GM18505 (cell line): ENCODE measurements around the gene DST.

Experiments used
- ATAC-seq: cut with Tn5 transposase; IDR thresholded peaks from one replicate; pipeline ENCODE4 v1.9.1; 2021; ENCODE audit not compliant: unreplicated experiment
- POLR2A ChIP-seq: IDR thresholded peaks from 4 replicates; pipeline ENCODE4 v1.6.1; 2011; ENCODE audit warnings: borderline replicate concordance; ENCODE audit not compliant: insufficient read depth, insufficient read length; ENCODE audit errors: extremely low read depth

The DST gene

GRCh38 chr6:56525974-56526789 is 116.5 kb downstream of the DST start:
- TF ChIP-seq POLR2A, result no peak
- no peak for ATAC-seq

- TF ChIP-seq POLR2A, result no peak
- ATAC-seq, result no peak
These were observed 117.6 kb downstream of the DST start for GRCh38 chr6:56524891-56525703.

GRCh38 chr6:56522495-56523270 is 120.0 kb downstream of the DST start:
- TF ChIP-seq POLR2A, result no peak
- ATAC-seq, result no peak

- TF ChIP-seq POLR2A, result no peak
- ATAC-seq, result no peak
These were observed 120.7 kb downstream of the DST start for GRCh38 chr6:56521976-56522375.

GRCh38 chr6:56521454-56521853 is 121.2 kb downstream of the DST start:
- TF ChIP-seq POLR2A, result no peak
- no peak for ATAC-seq

- no peak for TF ChIP-seq POLR2A
- no peak for ATAC-seq
These were observed 122.5 kb downstream of the DST start for GRCh38 chr6:56520218-56520617.

- ATAC-seq, result no peak
These were observed 123.5 kb downstream of the DST start for GRCh38 chr6:56518995-56519767.

GRCh38 chr6:56517155-56517745 is 125.4 kb downstream of the DST start:
- TF ChIP-seq POLR2A, result no peak
- ATAC-seq, result no peak

More at GRCh38 chr6:56518995-56519767, 123.5 kb downstream of the DST start:
- no peak for TF ChIP-seq POLR2A

- no peak for TF ChIP-seq POLR2A
- no peak for ATAC-seq
These were observed 126.7 kb downstream of the DST start for GRCh38 chr6:56516003-56516402.

GRCh38 chr6:56515081-56515905 is 127.4 kb downstream of the DST start:
- TF ChIP-seq POLR2A, result no peak
- no peak for ATAC-seq

- no peak for TF ChIP-seq POLR2A
- no peak for ATAC-seq
These were observed 128.3 kb downstream of the DST start for GRCh38 chr6:56514395-56514794.
